Smooth muscle cell (in vitro differentiated cells): ENCODE data around the gene SLC66A1. TPM values are rescaled to one million over a fixed set of nuclear protein-coding genes. Genes with fewer than 3 reads are reported as not detected.

Experiments used
- DNase-seq: peaks from one replicate; lab custom pipeline; 2025; ENCODE audit not compliant: unreplicated experiment; lab: John Stamatoyannopoulos, UW
- H2AFZ ChIP-seq: fragments of 200-600 bp; sonication (generic); 2 replicates; pipeline ENCODE4 v1.6.0; 2016; ENCODE audit warnings: antibody characterized with exemption, low read depth, mild to moderate bottlenecking
- H3F3A ChIP-seq: fragments of 200-600 bp; sonication (generic); 2 replicates; pipeline ENCODE4 v1.6.0; 2017; ENCODE audit warnings: antibody characterized with exemption, low read depth
- H3K27ac ChIP-seq: fragments of 200-600 bp; sonication (generic); 2 replicates; pipeline ENCODE4 v1.5.1; 2016; ENCODE audit warnings: low read depth, mild to moderate bottlenecking
- H3K27me3 ChIP-seq: fragments of 200-600 bp; sonication (generic); 2 replicates; pipeline ENCODE4 v1.6.1; 2016; ENCODE audit warnings: low read depth, mild to moderate bottlenecking
- H3K36me3 ChIP-seq: fragments of 200-600 bp; sonication (generic); 2 replicates; pipeline ENCODE4 v1.5.1; 2016; ENCODE audit warnings: low read depth
- H3K4me1 ChIP-seq: fragments of 200-600 bp; sonication (generic); 2 replicates; pipeline ENCODE4 v1.5.1; 2016; ENCODE audit warnings: low read depth
- H3K4me2 ChIP-seq: fragments of 200-600 bp; sonication (generic); 2 replicates; pipeline ENCODE4 v1.6.0; 2016; ENCODE audit warnings: mild to moderate bottlenecking
- H3K4me3 ChIP-seq: fragments of 200-600 bp; sonication (generic); 2 replicates; pipeline ENCODE4 v1.5.1; 2016; ENCODE audit warnings: mild to moderate bottlenecking
- H3K79me2 ChIP-seq: fragments of 200-600 bp; sonication (generic); 2 replicates; pipeline ENCODE4 v1.6.0; 2016; ENCODE audit warnings: low read depth, mild to moderate bottlenecking
- H3K9ac ChIP-seq: fragments of 200-600 bp; sonication (generic); 2 replicates; pipeline ENCODE4 v1.6.0; 2016; ENCODE audit warnings: low read depth
- H3K9me3 ChIP-seq: fragments of 200-600 bp; sonication (generic); replicated peaks from 2 replicates; pipeline ENCODE4 v1.5.1; 2016; ENCODE audit warnings: low read depth
- H4K20me1 ChIP-seq: fragments of 200-600 bp; sonication (generic); 2 replicates; pipeline ENCODE4 v1.6.0; 2016; ENCODE audit warnings: low read depth
- CTCF ChIP-seq: fragments of 200-600 bp; sonication (generic); IDR thresholded peaks from 2 replicates; pipeline ENCODE4 v1.5.1; 2017; ENCODE audit warnings: borderline replicate concordance, mild to moderate bottlenecking, antibody characterized with exemption; ENCODE audit not compliant: insufficient read depth, poor library complexity, severe bottlenecking
- WGBS: methylation state at CpG from one replicate; pipeline ENCODE4 v1.1.7; 2016; ENCODE audit warnings: low lambda C conversion rate; 5-methylcytosine and 5-hydroxymethylcytosine counted together
- polyA plus RNA-seq: library from polyadenylated mRNA; unstranded; fragments of >200 nt; fragmentation: Nextera tagmentation; extraction: Ambion mirVana; gene quantifications from 2 replicates; pipeline ENCODE4 v1.2.1, GENCODE V29; 2016
- total RNA-seq: library from RNA; depleted of rRNA; stranded (reverse); fragments of >200 nt; gene quantifications from 2 replicates; pipeline ENCODE4 v1.2.3, GENCODE V29; 2014

The SLC66A1 gene
- total and polyA plus RNA-seq, 2 experiments from 2014 or later = 21.9 to 23.9 TPM

DNA sequence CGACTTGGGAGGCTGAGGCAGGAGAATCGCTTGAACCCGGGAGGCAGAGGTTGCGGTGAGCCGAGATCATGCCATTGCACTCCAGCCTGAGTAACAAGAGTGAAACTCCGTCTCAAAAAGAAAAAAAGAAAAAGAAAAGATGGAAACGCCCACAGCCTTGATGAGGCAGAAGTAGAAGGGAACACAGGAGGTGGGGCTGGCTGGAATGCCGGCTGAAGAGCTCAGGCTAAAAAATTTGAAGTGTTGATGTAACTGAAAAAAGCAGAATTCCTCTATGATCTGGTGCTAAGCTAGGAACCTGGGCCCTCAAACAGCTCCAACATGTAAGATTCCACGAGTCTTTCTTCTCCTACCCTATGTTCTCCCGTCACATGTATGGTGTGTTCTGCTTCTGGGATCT lies 53.6 kb downstream of the SLC66A1 start:
- H3F3A ChIP-seq = peaks cover 3% of the 10 kb centered on the region
- TF ChIP-seq CTCF = no peak
- H4K20me1 ChIP-seq = peaks cover 100% of the 10 kb centered on the region
- peaks cover 49% of the 10 kb centered on the region for H3K79me2 ChIP-seq
- H3K4me3 ChIP-seq = no peak overlapping the region
- WGBS = 83% methylated on average over 10 of the region's 10 CpGs
- no peaks in the 10 kb centered on the region for H3K9me3 ChIP-seq
- H3K4me2 ChIP-seq = no peak overlapping the region
- no peak overlapping the region for H3K27ac ChIP-seq
- peaks cover 5% of the 10 kb centered on the region for H3K4me1 ChIP-seq
- no peak for DNase-seq
- no peak overlapping the region for H3K9ac ChIP-seq
- no peaks in the 10 kb centered on the region for H3K36me3 ChIP-seq
- H3K27me3 ChIP-seq = no peaks in the 10 kb centered on the region
- H2AFZ ChIP-seq = no peak overlapping the region

DNA sequence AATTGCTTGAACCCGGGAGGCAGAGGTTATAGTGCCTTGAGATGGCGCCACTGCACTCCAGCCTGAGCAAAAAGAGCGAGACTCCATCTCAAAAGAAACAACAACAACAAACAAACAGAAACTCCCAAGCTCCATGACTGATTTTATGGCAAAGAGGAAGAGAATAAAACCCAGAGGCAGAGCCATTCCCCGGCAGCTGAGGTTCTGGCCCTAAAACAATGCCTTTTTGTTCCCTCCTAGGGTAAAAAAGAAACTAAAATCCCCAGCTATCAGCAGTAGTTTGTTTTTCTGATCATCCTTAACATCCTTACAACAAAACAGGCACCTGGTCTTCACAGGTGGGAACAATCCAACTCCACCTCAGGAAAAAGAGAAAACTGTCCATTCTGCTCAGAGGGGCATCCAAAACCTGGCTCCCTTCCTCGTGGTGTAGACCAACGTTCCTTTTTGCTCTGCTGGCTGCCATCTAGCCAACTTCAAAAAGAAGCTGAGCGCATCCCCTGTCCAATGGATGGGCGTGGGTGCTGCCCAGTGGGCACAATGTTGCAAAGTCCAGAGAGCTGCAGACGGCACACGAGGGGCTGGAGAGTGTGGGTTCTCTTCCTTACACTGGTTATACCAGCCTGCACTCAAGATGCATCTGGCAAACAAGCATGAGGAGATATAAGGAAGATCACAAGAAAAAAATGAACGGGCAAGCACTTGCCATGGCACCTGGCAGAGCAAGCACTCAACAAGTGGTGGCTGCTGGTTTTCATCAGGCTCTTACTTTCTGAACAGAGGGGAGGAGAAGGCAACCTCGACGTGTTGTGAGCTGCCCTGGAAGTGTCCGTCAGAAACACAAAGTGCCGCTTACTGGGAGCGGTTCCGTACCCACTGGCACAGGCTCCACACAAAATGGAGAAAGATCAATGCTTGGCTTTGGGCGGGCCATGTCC lies 54.7 kb downstream of the SLC66A1 start:
- WGBS = 96% methylated on average over 18 of the region's 18 CpGs
- no peaks in the 10 kb centered on the region for H3K27me3 ChIP-seq

DNA sequence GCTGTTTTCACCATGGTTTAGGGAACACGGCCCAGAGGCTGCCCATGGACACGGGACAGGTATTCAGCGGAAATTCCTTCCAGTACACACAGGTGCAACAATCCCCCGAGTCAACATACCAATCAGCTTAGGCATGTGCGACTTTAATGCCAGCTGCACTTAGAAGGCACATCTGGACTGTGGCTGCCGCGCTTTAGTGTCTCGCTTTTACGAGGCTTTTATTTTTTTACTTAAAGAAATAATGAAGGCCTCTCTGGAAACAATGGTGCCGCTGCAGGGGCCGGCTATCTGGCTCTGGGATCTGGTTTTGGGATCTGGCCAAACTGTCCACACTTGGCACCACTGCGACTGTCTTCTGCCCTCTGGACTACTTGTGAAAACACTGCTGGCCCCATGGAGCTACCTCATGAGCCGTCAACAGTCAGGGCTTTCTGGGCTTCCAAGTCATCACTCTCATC lies 55.5 kb downstream of the SLC66A1 start:
- no peak for TF ChIP-seq CTCF
- Histone ChIP-seq H3K4me3 (no peak overlapping the region), H3K27ac (no peak overlapping the region), H3K4me2 (no peak overlapping the region), H3K79me2 (peaks cover 37% of the 10 kb centered on the region), H3K36me3 (no peaks in the 10 kb centered on the region), H3K4me1 (no peaks in the 10 kb centered on the region), H3F3A (peaks cover 3% of the 10 kb centered on the region), H2AFZ (no peak overlapping the region), H4K20me1 (peaks cover 100% of the 10 kb centered on the region), H3K9me3 (no peaks in the 10 kb centered on the region), H3K27me3 (no peaks in the 10 kb centered on the region), H3K9ac (no peak overlapping the region)
- 83% methylated on average over 13 of the region's 13 CpGs for WGBS
- no peak for DNase-seq

More for the DNA sequence above, 54.7 kb downstream of the SLC66A1 start:
- H4K20me1 ChIP-seq = peaks cover 100% of the 10 kb centered on the region
- H3K4me3 ChIP-seq = no peak overlapping the region
- no peaks in the 10 kb centered on the region for H3K9me3 ChIP-seq
- no peak overlapping the region for H3K27ac ChIP-seq
- H2AFZ ChIP-seq = no peak overlapping the region
- no peak for DNase-seq
- peaks cover 3% of the 10 kb centered on the region for H3K4me1 ChIP-seq
- H3F3A ChIP-seq = peaks cover 3% of the 10 kb centered on the region
- H3K4me2 ChIP-seq = no peak overlapping the region
- no peak overlapping the region for H3K9ac ChIP-seq
- peaks cover 42% of the 10 kb centered on the region for H3K79me2 ChIP-seq
- TF ChIP-seq CTCF = no peak
- no peaks in the 10 kb centered on the region for H3K36me3 ChIP-seq

DNA sequence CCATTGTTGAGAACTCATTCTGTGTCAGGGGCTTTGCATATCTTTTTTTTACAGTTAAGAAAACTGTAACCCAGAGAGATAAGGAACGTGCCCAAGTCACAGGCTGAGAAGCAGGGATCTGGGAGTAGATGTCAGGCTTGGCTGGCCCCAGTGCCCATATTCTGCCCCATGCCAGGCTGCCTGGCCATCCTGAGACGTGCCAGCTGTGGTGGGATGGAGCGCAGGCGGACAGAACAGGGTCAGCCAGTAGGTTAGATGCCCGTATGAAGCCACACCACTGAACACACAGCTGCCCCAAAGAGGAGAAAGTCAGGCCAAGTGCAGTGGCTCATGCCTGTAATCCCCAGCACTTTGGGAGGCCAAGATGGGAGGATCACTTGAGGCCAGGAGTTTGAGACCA lies 55.9 kb downstream of the SLC66A1 start:
- Histone ChIP-seq H3K4me2 (no peak overlapping the region), H3K27ac (no peak overlapping the region), H3K36me3 (no peaks in the 10 kb centered on the region), H3K9me3 (no peaks in the 10 kb centered on the region), H4K20me1 (peaks cover 100% of the 10 kb centered on the region), H3K79me2 (peaks cover 32% of the 10 kb centered on the region), H3F3A (peaks cover 3% of the 10 kb centered on the region), H2AFZ (no peak overlapping the region), H3K27me3 (no peaks in the 10 kb centered on the region), H3K9ac (no peak overlapping the region), H3K4me1 (no peaks in the 10 kb centered on the region), H3K4me3 (no peak overlapping the region)
- DNase-seq = no peak
- WGBS = 87% methylated on average over 5 of the region's 5 CpGs
- no peak for TF ChIP-seq CTCF
